Duodenal mucosa (tissue), 2 donors: ENCODE data around the gene RNF26.
A peak's percentile ranks its signal among the peaks of the same experiment; 100 is the strongest.

ENCODE experiments used
- H3K27ac ChIP-seq: one replicate; pipeline ENCODE4 v1.7.0; 2013; ENCODE audit warnings: low read depth, low read length
- H3K27me3 ChIP-seq, 2 donors: one replicate each; pipeline ENCODE4 v1.7.0; 2013; ENCODE audit warnings: low read length in 2 of 2, control low read depth in 1 of 2; ENCODE audit not compliant: insufficient read depth in 2 of 2, control insufficient read depth in 1 of 2
- H3K36me3 ChIP-seq, 2 donors: one replicate each; pipeline ENCODE4 v1.7.0; 2013; ENCODE audit warnings: low read length in 2 of 2, control low read depth in 1 of 2; ENCODE audit not compliant: insufficient read depth in 2 of 2, control insufficient read depth in 1 of 2
- H3K4me1 ChIP-seq, 2 donors: one replicate each; pipeline ENCODE4 v1.7.0; 2013; ENCODE audit warnings: low read length in 2 of 2, control low read depth in 1 of 2; ENCODE audit not compliant: insufficient read depth in 2 of 2, control insufficient read depth in 1 of 2
- H3K4me3 ChIP-seq, 2 donors: one replicate each; pipeline ENCODE4 v1.7.0; 2013; ENCODE audit warnings: low read length in 2 of 2, low read depth in 1 of 2
- H3K9ac ChIP-seq, 2 donors: one replicate each; pipeline ENCODE4 v1.7.0; 2013; ENCODE audit warnings: low read length in 2 of 2, low read depth in 1 of 2
- H3K9me3 ChIP-seq, 2 donors: one replicate each; pipeline ENCODE4 v1.7.0; 2013; ENCODE audit warnings: low read length in 2 of 2, control low read depth in 1 of 2; ENCODE audit not compliant: control insufficient read depth in 1 of 2

Gene RNF26

GRCh38 chr11:119303227-119303718, 31.1 kb upstream of the RNF26 start:
- H3K9me3 ChIP-seq: no peaks in the 10 kb centered on the region
- H3K36me3 ChIP-seq: peaks cover 51 to 60% of the 10 kb centered on the region in 2 donors
- no peak overlapping the region for H3K27ac ChIP-seq
- no peak overlapping the region for H3K9ac ChIP-seq
- no peaks in the 10 kb centered on the region for H3K27me3 ChIP-seq
- H3K4me3 ChIP-seq: no peak overlapping the region
- no peaks in the 10 kb centered on the region for H3K4me1 ChIP-seq

- no peaks in the 10 kb centered on the region for H3K9me3 ChIP-seq
- no peaks in the 10 kb centered on the region for H3K27me3 ChIP-seq
- no peaks in the 10 kb centered on the region for H3K4me1 ChIP-seq
- peaks cover 26 to 38% of the 10 kb centered on the region in 2 donors for H3K36me3 ChIP-seq
- H3K27ac ChIP-seq: no peak overlapping the region
- no peak overlapping the region for H3K9ac ChIP-seq
- H3K4me3 ChIP-seq: no peak overlapping the region
Observed at GRCh38 chr11:119305556-119306372, 28.6 kb upstream of the RNF26 start.

- Histone ChIP-seq H3K9ac (no peak overlapping the region), H3K27me3 (no peaks in the 10 kb centered on the region), H3K36me3 (peaks cover 22 to 31% of the 10 kb centered on the region in 2 donors), H3K27ac (peak overlapping the region; percentile 35), H3K4me3 (no peak overlapping the region), H3K4me1 (no peaks in the 10 kb centered on the region), H3K9me3 (no peaks in the 10 kb centered on the region)
Observed at GRCh38 chr11:119306373-119306890, 27.9 kb upstream of the RNF26 start.

GRCh38 chr11:119307219-119307618, 27.1 kb upstream of the RNF26 start:
- H3K4me3 ChIP-seq: no peak overlapping the region
- H3K27ac ChIP-seq: no peak overlapping the region
- no peak overlapping the region for H3K9ac ChIP-seq
- H3K27me3 ChIP-seq: no peaks in the 10 kb centered on the region
- peaks cover 21 to 24% of the 10 kb centered on the region in 2 donors for H3K36me3 ChIP-seq
- no peaks in the 10 kb centered on the region for H3K9me3 ChIP-seq
- no peaks in the 10 kb centered on the region for H3K4me1 ChIP-seq

- Histone ChIP-seq H3K36me3 (peaks cover 19 to 24% of the 10 kb centered on the region in 2 donors), H3K27ac (no peak overlapping the region), H3K9ac (peak overlapping the region in 1 of 2 donors; percentile 43), H3K4me3 (no peak overlapping the region), H3K27me3 (no peaks in the 10 kb centered on the region), H3K4me1 (no peaks in the 10 kb centered on the region), H3K9me3 (no peaks in the 10 kb centered on the region)
Observed at GRCh38 chr11:119307974-119308373, 26.4 kb upstream of the RNF26 start.

GRCh38 chr11:119309411-119309810, 24.9 kb upstream of the RNF26 start:
- H3K4me1 ChIP-seq: no peaks in the 10 kb centered on the region
- no peaks in the 10 kb centered on the region for H3K9me3 ChIP-seq
- no peak overlapping the region for H3K27ac ChIP-seq
- H3K36me3 ChIP-seq: peaks cover 7 to 14% of the 10 kb centered on the region in 2 donors
- no peak overlapping the region for H3K4me3 ChIP-seq
- H3K27me3 ChIP-seq: peaks cover 0 to 4% of the 10 kb centered on the region in 2 donors
- no peak overlapping the region for H3K9ac ChIP-seq

GRCh38 chr11:119309953-119310681, 24.2 kb upstream of the RNF26 start:
- Histone ChIP-seq H3K9me3 (no peaks in the 10 kb centered on the region), H3K27ac (no peak overlapping the region), H3K27me3 (peaks cover 6 to 12% of the 10 kb centered on the region in 2 donors), H3K9ac (no peak overlapping the region), H3K4me3 (no peak overlapping the region), H3K36me3 (peaks cover 7 to 12% of the 10 kb centered on the region in 2 donors), H3K4me1 (peaks cover 1 to 5% of the 10 kb centered on the region in 2 donors)

- Histone ChIP-seq H3K4me3 (no peak overlapping the region), H3K27me3 (peaks cover 12 to 16% of the 10 kb centered on the region in 2 donors), H3K4me1 (peaks cover 7 to 10% of the 10 kb centered on the region in 2 donors), H3K9me3 (no peaks in the 10 kb centered on the region), H3K27ac (no peak overlapping the region), H3K36me3 (peaks cover 7 to 10% of the 10 kb centered on the region in 2 donors), H3K9ac (no peak overlapping the region)
Observed at GRCh38 chr11:119310682-119311052, 23.7 kb upstream of the RNF26 start.

- peak overlapping the region in 1 of 2 donors; percentile 51 for H3K9ac ChIP-seq
Observed at GRCh38 chr11:119314726-119315125, 19.6 kb upstream of the RNF26 start.

More at GRCh38 chr11:119314726-119315125, 19.6 kb upstream of the RNF26 start:
- H3K4me1 ChIP-seq: peaks cover 11 to 38% of the 10 kb centered on the region in 2 donors
- H3K9me3 ChIP-seq: no peaks in the 10 kb centered on the region
- no peak overlapping the region for H3K27ac ChIP-seq
- peak overlapping the region; percentile 66 to 70 for H3K4me3 ChIP-seq
- H3K36me3 ChIP-seq: peaks cover 0 to 4% of the 10 kb centered on the region in 2 donors
- H3K27me3 ChIP-seq: peaks cover 35 to 42% of the 10 kb centered on the region in 2 donors
